Neuron (in vitro differentiated cells): ENCODE data around the gene ZNF512.
"Not testable (repeated sequence)": the region's sequence is repeated elsewhere in the genome, so short reads cannot be mapped to it uniquely, and the experiment has no call there.

Source experiments
- H2AFZ ChIP-seq: one replicate; pipeline ENCODE4 v1.6.1; 2013; ENCODE audit warnings: low read depth, mild to moderate bottlenecking, inconsistent platforms, low read length, moderate library complexity
- H3K27me3 ChIP-seq: one replicate; pipeline ENCODE4 v1.6.1; 2013; ENCODE audit warnings: low read length; ENCODE audit not compliant: insufficient read depth
- H3K36me3 ChIP-seq: one replicate; pipeline ENCODE4 v1.6.1; 2013; ENCODE audit warnings: low read length; ENCODE audit not compliant: insufficient read depth
- H3K4me1 ChIP-seq: one replicate; pipeline ENCODE4 v1.6.1; 2013; ENCODE audit warnings: low read length; ENCODE audit not compliant: insufficient read depth
- H3K4me3 ChIP-seq: 2 replicates; pipeline ENCODE4 v1.5.1; 2013; ENCODE audit warnings: mild to moderate bottlenecking, low read length, moderate library complexity
- H3K9me3 ChIP-seq: one replicate; pipeline ENCODE4 v1.6.1; 2013; ENCODE audit warnings: low read length

The ZNF512 gene

GRCh38 chr2:27627963-27628766, 45.3 kb downstream of the ZNF512 start:
- Histone ChIP-seq H3K9me3 (no peaks in the 10 kb centered on the region), H3K27me3 (no peaks in the 10 kb centered on the region), H3K36me3 (peaks cover 46% of the 10 kb centered on the region), H3K4me1 (peaks cover 25% of the 10 kb centered on the region), H3K4me3 (peak overlapping the region; percentile 84), H2AFZ (no peak overlapping the region)

- Histone ChIP-seq H3K4me1 (peaks cover 19% of the 10 kb centered on the region), H3K27me3 (no peaks in the 10 kb centered on the region), H3K4me3 (peak within 1 kb of the TSS; percentile 84)
Observed at GRCh38 chr2:27628767-27629709, 46.2 kb downstream of the ZNF512 start, which contains the start of the genes CCDC121 and GPN1. CCDC121 (minus strand) TSS chr2:27629012; CDS start chr2:27627799, 1,213 bp downstream. GPN1 (plus strand) TSS chr2:27629050; CDS start chr2:27629059, 9 bp downstream.

GRCh38 chr2:27630257-27630656, 47.4 kb downstream of the ZNF512 start:
- H2AFZ ChIP-seq, H3K27me3 ChIP-seq, H3K4me3 ChIP-seq, H3K9me3 ChIP-seq: not testable (repeated sequence)
- H3K4me1 ChIP-seq, result peaks cover 19% of the 10 kb centered on the region
- peaks cover 42% of the 10 kb centered on the region for H3K36me3 ChIP-seq

More at GRCh38 chr2:27628767-27629709, 46.2 kb downstream of the ZNF512 start, which contains the start of the genes CCDC121 and GPN1:
- H3K36me3 ChIP-seq, result peaks cover 41% of the 10 kb centered on the region
- no peaks in the 10 kb centered on the region for H3K9me3 ChIP-seq
- H2AFZ ChIP-seq, result peak within 1 kb of the TSS; percentile 82

- peaks cover 75% of the 10 kb centered on the region for H3K36me3 ChIP-seq
- no peaks in the 10 kb centered on the region for H3K9me3 ChIP-seq
- H3K27me3 ChIP-seq, result no peaks in the 10 kb centered on the region
- H2AFZ ChIP-seq, result no peak overlapping the region
- no peak overlapping the region for H3K4me3 ChIP-seq
- H3K4me1 ChIP-seq, result peaks cover 6% of the 10 kb centered on the region
Observed at GRCh38 chr2:27634291-27634690, 51.4 kb downstream of the ZNF512 start.

GRCh38 chr2:27636766-27637165, 53.9 kb downstream of the ZNF512 start:
- H2AFZ ChIP-seq, result no peak overlapping the region
- no peaks in the 10 kb centered on the region for H3K27me3 ChIP-seq
- peaks cover 85% of the 10 kb centered on the region for H3K36me3 ChIP-seq
- no peaks in the 10 kb centered on the region for H3K4me1 ChIP-seq
- H3K9me3 ChIP-seq, result no peaks in the 10 kb centered on the region
- no peak overlapping the region for H3K4me3 ChIP-seq

- Histone ChIP-seq H3K27me3 (no peaks in the 10 kb centered on the region), H3K36me3 (peaks cover 77% of the 10 kb centered on the region), H3K4me1 (no peaks in the 10 kb centered on the region), H2AFZ (no peak overlapping the region), H3K9me3 (no peaks in the 10 kb centered on the region), H3K4me3 (no peak overlapping the region)
Observed at GRCh38 chr2:27638037-27638637, 55.3 kb downstream of the ZNF512 start.

- Histone ChIP-seq H3K27me3 (no peaks in the 10 kb centered on the region), H3K4me3 (no peak overlapping the region), H3K36me3 (peaks cover 81% of the 10 kb centered on the region), H3K9me3 (no peaks in the 10 kb centered on the region), H2AFZ (no peak overlapping the region), H3K4me1 (no peaks in the 10 kb centered on the region)
Observed at GRCh38 chr2:27638709-27639108, 55.9 kb downstream of the ZNF512 start.

- no peak overlapping the region for H3K4me3 ChIP-seq
- peaks cover 76% of the 10 kb centered on the region for H3K36me3 ChIP-seq
- no peaks in the 10 kb centered on the region for H3K4me1 ChIP-seq
- no peak overlapping the region for H2AFZ ChIP-seq
- H3K27me3 ChIP-seq, result no peaks in the 10 kb centered on the region
- no peaks in the 10 kb centered on the region for H3K9me3 ChIP-seq
Observed at GRCh38 chr2:27640722-27641245, 57.9 kb downstream of the ZNF512 start.

GRCh38 chr2:27645197-27645596, 62.4 kb downstream of the ZNF512 start:
- Histone ChIP-seq H3K4me1 (no peaks in the 10 kb centered on the region), H3K9me3 (no peaks in the 10 kb centered on the region), H3K36me3 (peaks cover 76% of the 10 kb centered on the region), H3K4me3 (no peak overlapping the region), H3K27me3 (no peaks in the 10 kb centered on the region), H2AFZ (no peak overlapping the region)

- Histone ChIP-seq H3K36me3 (peaks cover 76% of the 10 kb centered on the region), H3K9me3 (no peaks in the 10 kb centered on the region), H3K27me3 (no peaks in the 10 kb centered on the region), H2AFZ (no peak overlapping the region), H3K4me3 (no peak overlapping the region), H3K4me1 (no peaks in the 10 kb centered on the region)
Observed at GRCh38 chr2:27647289-27647688, 64.4 kb downstream of the ZNF512 start.

GRCh38 chr2:27647737-27648136, 64.9 kb downstream of the ZNF512 start:
- H3K9me3 ChIP-seq, result no peaks in the 10 kb centered on the region
- no peak overlapping the region for H2AFZ ChIP-seq
- no peaks in the 10 kb centered on the region for H3K4me1 ChIP-seq
- H3K4me3 ChIP-seq, result no peak overlapping the region
- peaks cover 80% of the 10 kb centered on the region for H3K36me3 ChIP-seq
- no peaks in the 10 kb centered on the region for H3K27me3 ChIP-seq

- H3K9me3 ChIP-seq, result no peaks in the 10 kb centered on the region
- H3K4me1 ChIP-seq, result no peaks in the 10 kb centered on the region
- H2AFZ ChIP-seq, result no peak overlapping the region
- no peaks in the 10 kb centered on the region for H3K27me3 ChIP-seq
- H3K36me3 ChIP-seq, result peaks cover 91% of the 10 kb centered on the region
- no peak overlapping the region for H3K4me3 ChIP-seq
Observed at GRCh38 chr2:27651056-27651455, 68.2 kb downstream of the ZNF512 start.
